BLaER1 treated with 17β-estradiol and CSF1 and Interleukin-3, amounts not matched to agents 10 nM and 100 nM (cell line): ENCODE results near the gene DNAH14.
A peak's percentile ranks its signal among the peaks of the same experiment; 100 is the strongest.
"Not testable (repeated sequence)": the region's sequence is repeated elsewhere in the genome, so short reads cannot be mapped to it uniquely, and the experiment has no call there.

Source experiments
- H3K27ac ChIP-seq, 11 experiments: shearing (Covaris generic); formaldehyde crosslinking; 2 replicates each; pipeline ENCODE4 v1.8.1; 2022
- H3K27me3 ChIP-seq, 11 experiments: shearing (Covaris generic); formaldehyde crosslinking; 2 replicates each; pipeline ENCODE4 v1.8.1; 2022
- H3K36me3 ChIP-seq, 11 experiments: shearing (Covaris generic); formaldehyde crosslinking; 2 replicates each; pipeline ENCODE4 v1.8.1; 2022
- H3K4me1 ChIP-seq, 10 experiments: shearing (Covaris generic); formaldehyde crosslinking; 2 replicates each; pipeline ENCODE4 v1.8.1; 2022
- H3K4me2 ChIP-seq, 11 experiments: shearing (Covaris generic); formaldehyde crosslinking; 2 replicates each; pipeline ENCODE4 v1.8.1; 2022
- H3K4me3 ChIP-seq, 10 experiments: shearing (Covaris generic); formaldehyde crosslinking; 2 replicates each; pipeline ENCODE4 v1.8.1; 2022
- H3K9ac ChIP-seq, 11 experiments: shearing (Covaris generic); formaldehyde crosslinking; 2 replicates each; pipeline ENCODE4 v1.8.1; 2022
- H3K9me3 ChIP-seq, 11 experiments: shearing (Covaris generic); formaldehyde crosslinking; replicated peaks in 1 of 11; 2 replicates each; pipeline ENCODE4 v1.8.1; 2022
- H4K20me1 ChIP-seq, 11 experiments: shearing (Covaris generic); formaldehyde crosslinking; 2 replicates each; pipeline ENCODE4 v1.8.1; 2022
- Cebpa-rat ChIP-seq, 11 experiments: shearing (Covaris generic); IDR thresholded peaks; 2 replicates each; pipeline ENCODE4 v1.8.1; 2022

The DNAH14 gene

GRCh38 chr1:224914292-224914900, 15.1 kb upstream of the DNAH14 start:
- Histone ChIP-seq H3K4me1 (no peaks in the 10 kb centered on the region), H3K4me2 (no peak overlapping the region), H4K20me1 (no peaks in the 10 kb centered on the region), H3K27me3 (no peaks in the 10 kb centered on the region), H3K4me3 (no peak overlapping the region), H3K36me3 (peaks cover 0 to 6% (median 0%) of the 10 kb centered on the region in 11 experiments; a peak in 1 of 22 replicates), H3K9me3 (peaks cover 47 to 67% (median 56%) of the 10 kb centered on the region in 11 experiments), H3K27ac (no peak overlapping the region), H3K9ac (no peak overlapping the region)
- TF ChIP-seq Cebpa-rat (IDR thresholded peaks at IDR 0.05), result no peak

GRCh38 chr1:224919508-224919907, 10.0 kb upstream of the DNAH14 start:
- H3K4me1 ChIP-seq, result no peaks in the 10 kb centered on the region
- peaks cover 1 to 16% (median 9%) of the 10 kb centered on the region in 11 experiments; a peak in 20 of 22 replicates for H3K9me3 ChIP-seq
- H3K27ac ChIP-seq, result no peak overlapping the region
- no peak overlapping the region for H3K4me2 ChIP-seq
- no peaks in the 10 kb centered on the region for H4K20me1 ChIP-seq
- H3K4me3 ChIP-seq, result no peak overlapping the region
- H3K27me3 ChIP-seq, result no peaks in the 10 kb centered on the region
- no peaks in the 10 kb centered on the region for H3K36me3 ChIP-seq
- TF ChIP-seq Cebpa-rat (IDR thresholded peaks at IDR 0.05), result no peak
- H3K9ac ChIP-seq, result no peak overlapping the region

GRCh38 chr1:224920930-224921329, 8.5 kb upstream of the DNAH14 start:
- Histone ChIP-seq H3K27me3 (no peaks in the 10 kb centered on the region), H3K27ac (no peak overlapping the region), H3K9me3 (peaks cover 0 to 5% (median 0%) of the 10 kb centered on the region in 11 experiments; a peak in 2 of 22 replicates), H3K4me2 (no peak overlapping the region), H3K4me1 (no peaks in the 10 kb centered on the region), H3K4me3 (no peak overlapping the region), H3K9ac (no peak overlapping the region), H4K20me1 (no peaks in the 10 kb centered on the region), H3K36me3 (no peaks in the 10 kb centered on the region)
- no peak for TF ChIP-seq Cebpa-rat (IDR thresholded peaks at IDR 0.05)

GRCh38 chr1:224921354-224921753, 8.1 kb upstream of the DNAH14 start:
- no peak overlapping the region for H3K9ac ChIP-seq
- H3K27me3 ChIP-seq, result no peaks in the 10 kb centered on the region
- no peaks in the 10 kb centered on the region for H3K36me3 ChIP-seq
- no peaks in the 10 kb centered on the region for H4K20me1 ChIP-seq
- H3K4me2 ChIP-seq, result no peak overlapping the region
- TF ChIP-seq Cebpa-rat (IDR thresholded peaks at IDR 0.05), result no peak
- H3K9me3 ChIP-seq, result peaks cover 0 to 5% (median 0%) of the 10 kb centered on the region in 11 experiments; a peak in 2 of 22 replicates
- H3K27ac ChIP-seq, result no peak overlapping the region
- no peaks in the 10 kb centered on the region for H3K4me1 ChIP-seq
- H3K4me3 ChIP-seq, result no peak overlapping the region

DNA sequence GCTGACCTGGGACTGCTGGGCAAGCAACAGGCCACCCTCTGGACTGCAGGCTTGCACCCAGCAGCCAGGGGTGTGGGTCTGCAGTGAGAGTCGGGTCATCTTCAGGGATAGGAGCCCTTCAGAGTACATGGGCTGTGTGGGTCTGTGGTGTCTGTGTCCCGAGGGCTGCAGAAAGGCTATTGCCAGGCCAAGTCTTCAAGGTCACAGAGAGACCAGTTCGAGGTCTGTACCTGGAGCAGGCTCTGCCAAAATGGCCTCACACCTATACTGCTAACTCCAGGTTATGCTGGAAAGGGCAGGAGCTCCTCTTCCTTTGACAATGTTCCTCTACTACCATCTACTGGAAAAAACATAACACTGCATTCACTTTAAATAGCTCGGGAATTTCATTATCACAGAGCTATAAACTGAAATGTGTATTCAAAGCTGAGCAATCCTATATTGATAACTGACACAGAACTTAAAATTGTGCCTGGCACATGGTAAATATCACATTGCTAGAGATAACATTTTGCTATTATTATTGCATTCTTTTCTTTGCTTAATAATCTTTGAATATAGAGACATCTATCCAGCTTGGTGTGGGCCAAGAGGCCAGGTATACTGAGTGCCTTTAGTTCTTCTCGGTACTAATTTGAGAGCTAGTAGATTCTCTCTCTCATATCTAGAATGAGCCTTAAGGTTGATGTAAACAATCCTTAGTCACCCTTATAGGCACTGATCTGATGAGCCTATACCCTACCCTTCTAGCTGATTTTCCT, 6.9 kb upstream of the DNAH14 start:
- peaks cover 0 to 1% (median 0%) of the 10 kb centered on the region in 11 experiments; a peak in 1 of 22 replicates for H3K9me3 ChIP-seq
- H3K9ac ChIP-seq, result no peak overlapping the region
- H4K20me1 ChIP-seq, result no peaks in the 10 kb centered on the region
- no peak for TF ChIP-seq Cebpa-rat (IDR thresholded peaks at IDR 0.05)
- H3K27ac ChIP-seq, result no peak overlapping the region
- H3K4me3 ChIP-seq, result no peak overlapping the region
- no peaks in the 10 kb centered on the region for H3K27me3 ChIP-seq
- no peaks in the 10 kb centered on the region for H3K36me3 ChIP-seq
- no peak overlapping the region for H3K4me2 ChIP-seq
- H3K4me1 ChIP-seq, result no peaks in the 10 kb centered on the region

DNA sequence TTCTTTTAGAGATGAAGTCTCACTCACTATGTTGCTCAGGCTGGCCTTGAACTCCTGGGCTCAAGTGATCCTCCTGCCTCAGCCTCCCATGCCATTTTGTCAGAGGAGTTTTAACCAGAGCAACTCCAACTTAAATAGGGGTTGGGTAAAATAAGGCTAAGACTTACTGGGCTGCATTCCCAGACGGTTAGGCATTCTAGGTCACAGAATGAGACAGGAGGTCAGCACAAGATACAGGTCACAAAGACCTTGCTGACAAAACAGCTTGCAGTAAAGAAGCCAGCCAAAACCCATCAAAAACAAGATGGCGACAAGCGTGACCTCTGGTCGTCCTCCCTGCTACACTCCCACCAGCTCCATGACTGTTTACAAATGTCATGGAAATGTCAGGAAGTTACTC, 5.7 kb upstream of the DNAH14 start:
- H3K27me3 ChIP-seq, result no peaks in the 10 kb centered on the region
- no peak overlapping the region for H3K27ac ChIP-seq
- H3K9me3 ChIP-seq, result no peaks in the 10 kb centered on the region
- H4K20me1 ChIP-seq, result no peaks in the 10 kb centered on the region
- no peaks in the 10 kb centered on the region for H3K4me1 ChIP-seq
- no peak for TF ChIP-seq Cebpa-rat (IDR thresholded peaks at IDR 0.05)
- no peaks in the 10 kb centered on the region for H3K36me3 ChIP-seq
- no peak overlapping the region for H3K4me3 ChIP-seq
- no peak overlapping the region for H3K4me2 ChIP-seq
- H3K9ac ChIP-seq, result no peak overlapping the region

DNA sequence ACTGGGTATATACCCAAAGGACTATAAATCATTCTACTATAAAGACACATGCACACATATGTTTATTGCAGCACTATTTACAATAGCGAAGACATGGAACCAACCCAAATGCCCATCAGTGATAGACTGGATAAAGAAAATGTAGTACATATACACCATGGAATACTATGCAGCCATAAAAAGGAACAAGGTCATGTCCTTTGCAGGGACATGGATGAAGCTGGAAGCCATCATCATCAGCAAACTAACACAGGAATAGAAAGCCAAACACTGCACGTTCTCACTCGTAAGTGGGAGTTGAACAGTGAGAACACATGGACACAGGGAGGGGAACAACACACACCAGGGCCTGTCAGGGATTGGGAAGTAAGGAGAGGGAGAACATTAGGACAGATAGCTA, 1.8 kb upstream of the DNAH14 start:
- not testable (repeated sequence) for H3K36me3 ChIP-seq, H3K9ac ChIP-seq, H4K20me1 ChIP-seq, H3K4me2 ChIP-seq, H3K27me3 ChIP-seq, H3K27ac ChIP-seq, H3K4me3 ChIP-seq
- H3K4me1 ChIP-seq, result peaks cover 0 to 11% (median 0%) of the 10 kb centered on the region in 10 experiments; a peak in 1 of 20 replicates
- H3K9me3 ChIP-seq, result peaks cover 18 to 31% (median 24%) of the 10 kb centered on the region in 11 experiments

DNA sequence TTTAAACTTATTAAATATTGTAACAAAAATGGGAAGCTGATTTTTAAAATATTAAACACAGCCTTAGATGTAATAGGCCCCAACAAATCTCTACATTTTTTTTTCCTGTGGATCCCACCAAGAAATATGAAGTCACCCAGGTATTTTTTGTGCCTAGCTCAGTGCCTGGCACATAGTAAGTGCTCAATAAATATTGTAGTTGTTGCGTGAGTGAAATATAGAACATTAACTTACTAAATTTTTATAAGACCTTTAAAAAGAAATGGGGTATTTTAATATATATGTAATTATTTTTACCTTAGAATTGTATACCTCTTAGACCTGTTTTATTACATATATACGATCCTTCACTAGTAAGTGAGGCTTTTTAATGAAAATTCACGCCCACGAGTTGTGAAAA, 569 bp upstream of the DNAH14 start:
- no peaks in the 10 kb centered on the region; a peak in 1 of 22 replicates for H3K27me3 ChIP-seq
- H3K9me3 ChIP-seq, result peaks cover 31 to 44% (median 36%) of the 10 kb centered on the region in 11 experiments
- H3K36me3 ChIP-seq, result no peaks in the 10 kb centered on the region; a peak in 1 of 22 replicates
- no peak overlapping the region for H3K27ac ChIP-seq
- H3K4me3 ChIP-seq, result no peak overlapping the region
- no peak overlapping the region for H3K9ac ChIP-seq
- no peak for TF ChIP-seq Cebpa-rat (IDR thresholded peaks at IDR 0.05)
- H3K4me2 ChIP-seq, result no peak overlapping the region
- H4K20me1 ChIP-seq, result no peaks in the 10 kb centered on the region
- peaks cover 0 to 11% (median 0%) of the 10 kb centered on the region in 10 experiments; a peak in 1 of 20 replicates for H3K4me1 ChIP-seq

GRCh38 chr1:224931605-224932004, 2.1 kb downstream of the DNAH14 start:
- H3K4me2 ChIP-seq, result peak overlapping the region in 1 of 11 experiments; percentile 9; a peak in 1 of 22 replicates
- peaks cover 0 to 11% (median 0%) of the 10 kb centered on the region in 10 experiments; a peak in 1 of 20 replicates for H3K4me1 ChIP-seq
- no peak for TF ChIP-seq Cebpa-rat (IDR thresholded peaks at IDR 0.05)
- H3K9me3 ChIP-seq, result peaks cover 51 to 66% (median 60%) of the 10 kb centered on the region in 11 experiments
- H3K27ac ChIP-seq, result no peak overlapping the region
- no peaks in the 10 kb centered on the region for H4K20me1 ChIP-seq
- no peak overlapping the region for H3K9ac ChIP-seq
- H3K36me3 ChIP-seq, result no peaks in the 10 kb centered on the region; a peak in 1 of 22 replicates
- no peaks in the 10 kb centered on the region; a peak in 1 of 22 replicates for H3K27me3 ChIP-seq
- no peak overlapping the region for H3K4me3 ChIP-seq
